Cardiac septum (tissue), 1 donor: Measurements from ENCODE around the gene DUSP5. TPM values are rescaled to one million over a fixed set of nuclear protein-coding genes. Genes with fewer than 3 reads are reported as not detected.
"Not testable (repeated sequence)": the region's sequence is repeated elsewhere in the genome, so short reads cannot be mapped to it uniquely, and the experiment has no call there.

Source experiments
- DNase-seq: peaks from one replicate; pipeline ENCODE4 v3.0.0-alpha.2; 2020; ENCODE audit warnings: low spot score
- intact Hi-C: fragments of 100-400 bp; cut with DNase I; formaldehyde crosslinking; loops from one replicate; pipeline ENCODE4 v1.14.0; 2022
- total RNA-seq: library from RNA; stranded (reverse); fragmentation: NEBNext Ultra II Directional; extraction: Animal tissue kit (Norgen Biotek cat#: 25700); gene quantifications from one replicate; pipeline ENCODE4 v1.2.1, GENCODE V29; 2021
- donor health status: DM: no; HTN: no; CAD: no.

The DUSP5 gene
- total RNA-seq, 1 donor from 2014 or later = 29.4 TPM

- intact Hi-C loops = no loop called here
- no peak for DNase-seq
These were observed 32.6 kb downstream of the DUSP5 start for GRCh38 chr10:110530131-110530831.

GRCh38 chr10:110531687-110532086 is 34.0 kb downstream of the DUSP5 start:
- DNase-seq = no peak
- intact Hi-C loops = no loop called here

- intact Hi-C loops, DNase-seq: not testable (repeated sequence)
These were observed 34.9 kb downstream of the DUSP5 start for GRCh38 chr10:110532628-110533027.

- intact Hi-C loops = no loop called here
- no peak for DNase-seq
These were observed 35.4 kb downstream of the DUSP5 start for GRCh38 chr10:110533149-110533548.

- DNase-seq = no peak
- intact Hi-C loops = no loop called here
These were observed 36.9 kb downstream of the DUSP5 start for GRCh38 chr10:110534571-110534970.

GRCh38 chr10:110535958-110536891 is 38.5 kb downstream of the DUSP5 start:
- DNase-seq = no peak
- intact Hi-C loops = no loop called here

GRCh38 chr10:110539091-110539490 is 41.4 kb downstream of the DUSP5 start:
- intact Hi-C loops = no loop called here
- no peak for DNase-seq

GRCh38 chr10:110540031-110540430 is 42.3 kb downstream of the DUSP5 start:
- intact Hi-C loops = no loop called here

GRCh38 chr10:110544958-110545537 is 47.3 kb downstream of the DUSP5 start:
- intact Hi-C loops = loop anchor here (5.0 kb wide), 2 partner anchors 48 to 193 kb away; partner anchors contain the start of gene DUSP5
- no peak for DNase-seq

More at GRCh38 chr10:110540031-110540430, 42.3 kb downstream of the DUSP5 start:
- DNase-seq = no peak

- no peak for DNase-seq
- intact Hi-C loops = loop anchor here (2.0 to 5.0 kb wide), 3 partner anchors 49 to 235 kb away; partner anchors contain the start of gene DUSP5
These were observed 48.4 kb downstream of the DUSP5 start for GRCh38 chr10:110546077-110546476.

- intact Hi-C loops = loop anchor here (2.0 to 5.0 kb wide), 3 partner anchors 49 to 236 kb away; partner anchors contain the start of gene DUSP5
- DNase-seq = no peak
These were observed 48.9 kb downstream of the DUSP5 start for GRCh38 chr10:110546499-110547110.

- no peak for DNase-seq
- intact Hi-C loops = loop anchor here (2.0 to 5.0 kb wide), 3 partner anchors 50 to 236 kb away; partner anchors contain the start of gene DUSP5
These were observed 49.5 kb downstream of the DUSP5 start for GRCh38 chr10:110547139-110547761.

GRCh38 chr10:110548002-110548401 is 50.3 kb downstream of the DUSP5 start:
- intact Hi-C loops = loop anchor here (5.0 kb wide), 2 partner anchors 51 to 196 kb away; partner anchors contain the start of gene DUSP5
- no peak for DNase-seq

- DNase-seq = no peak
- intact Hi-C loops = loop anchor here (5.0 kb wide), 2 partner anchors 52 to 197 kb away; partner anchors contain the start of gene DUSP5
These were observed 51.5 kb downstream of the DUSP5 start for GRCh38 chr10:110549211-110549610.

- intact Hi-C loops = no loop called here
- no peak for DNase-seq
These were observed 56.2 kb downstream of the DUSP5 start for GRCh38 chr10:110553905-110554304.

GRCh38 chr10:110556296-110556695 is 58.6 kb downstream of the DUSP5 start:
- no peak for DNase-seq
- intact Hi-C loops = no loop called here

- intact Hi-C loops = no loop called here
- DNase-seq = no peak
These were observed 59.4 kb downstream of the DUSP5 start for GRCh38 chr10:110556969-110557601.

GRCh38 chr10:110558041-110558440 is 60.3 kb downstream of the DUSP5 start:
- DNase-seq = no peak
- intact Hi-C loops = no loop called here
